Measurements from ENCODE around the gene UBA5. TPM values are rescaled to one million over a fixed set of nuclear protein-coding genes. Genes with fewer than 3 reads are reported as not detected.

The UBA5 gene
- total RNA-seq, 1 experiment from 2014 or later: 38.6 TPM

DNA sequence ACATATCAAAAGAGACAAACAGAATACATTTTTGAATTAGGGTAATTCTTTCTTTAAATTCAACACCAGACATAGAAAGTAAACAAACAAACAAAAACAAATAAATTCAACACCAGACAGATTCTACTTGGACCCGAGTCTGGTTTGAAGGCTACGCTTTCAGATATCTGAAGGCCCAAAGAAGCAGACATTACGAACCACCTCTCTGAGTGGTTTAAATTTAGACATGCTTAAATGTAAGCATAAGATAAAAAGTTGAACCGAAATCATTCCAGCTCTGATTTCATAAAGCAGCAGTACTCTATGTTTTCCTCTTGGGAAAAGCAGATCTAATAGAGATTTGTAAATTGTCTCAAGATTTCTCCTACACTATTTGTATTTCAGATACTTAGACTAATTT is 29.9 kb downstream of the UBA5 start:
- DNase-seq (ENCODE audit: low spot score) (no peak), ATAC-seq (no peak)
- no peaks in the 10 kb centered on the region for H3K27me3 Mint-ChIP-seq (ENCODE audit: low read depth)
- H3K9me3 Mint-ChIP-seq: no peaks in the 10 kb centered on the region
- H3K4me1 Mint-ChIP-seq: no peaks in the 10 kb centered on the region
- no peak overlapping the region for H3K4me3 Mint-ChIP-seq
- ChIA-PET CTCF (no interaction called here), POLR2A (no interaction called here)
- H3K27ac Mint-ChIP-seq: no peak overlapping the region
- TF ChIP-seq, protein P1, sequence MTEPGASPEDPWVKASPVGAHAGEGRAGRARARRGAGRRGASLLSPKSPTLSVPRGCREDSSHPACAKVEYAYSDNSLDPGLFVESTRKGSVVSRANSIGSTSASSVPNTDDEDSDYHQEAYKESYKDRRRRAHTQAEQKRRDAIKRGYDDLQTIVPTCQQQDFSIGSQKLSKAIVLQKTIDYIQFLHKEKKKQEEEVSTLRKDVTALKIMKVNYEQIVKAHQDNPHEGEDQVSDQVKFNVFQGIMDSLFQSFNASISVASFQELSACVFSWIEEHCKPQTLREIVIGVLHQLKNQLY (CRISPR knock-in tag; IDR thresholded peaks at IDR 0.05): no peak
- TF ChIP-seq, protein P2, sequence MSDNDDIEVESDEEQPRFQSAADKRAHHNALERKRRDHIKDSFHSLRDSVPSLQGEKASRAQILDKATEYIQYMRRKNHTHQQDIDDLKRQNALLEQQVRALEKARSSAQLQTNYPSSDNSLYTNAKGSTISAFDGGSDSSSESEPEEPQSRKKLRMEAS (CRISPR knock-in tag; IDR thresholded peaks at IDR 0.05): no peak
- TF ChIP-seq SMAD4 (CRISPR knock-in tag; IDR thresholded peaks at IDR 0.05) (no peak), ELF4 (CRISPR knock-in tag; IDR thresholded peaks at IDR 0.05; ENCODE audit: low read depth) (no peak), GABPB1 (CRISPR knock-in tag; IDR thresholded peaks at IDR 0.05) (no peak)
- TF ChIP-seq, protein P3, sequence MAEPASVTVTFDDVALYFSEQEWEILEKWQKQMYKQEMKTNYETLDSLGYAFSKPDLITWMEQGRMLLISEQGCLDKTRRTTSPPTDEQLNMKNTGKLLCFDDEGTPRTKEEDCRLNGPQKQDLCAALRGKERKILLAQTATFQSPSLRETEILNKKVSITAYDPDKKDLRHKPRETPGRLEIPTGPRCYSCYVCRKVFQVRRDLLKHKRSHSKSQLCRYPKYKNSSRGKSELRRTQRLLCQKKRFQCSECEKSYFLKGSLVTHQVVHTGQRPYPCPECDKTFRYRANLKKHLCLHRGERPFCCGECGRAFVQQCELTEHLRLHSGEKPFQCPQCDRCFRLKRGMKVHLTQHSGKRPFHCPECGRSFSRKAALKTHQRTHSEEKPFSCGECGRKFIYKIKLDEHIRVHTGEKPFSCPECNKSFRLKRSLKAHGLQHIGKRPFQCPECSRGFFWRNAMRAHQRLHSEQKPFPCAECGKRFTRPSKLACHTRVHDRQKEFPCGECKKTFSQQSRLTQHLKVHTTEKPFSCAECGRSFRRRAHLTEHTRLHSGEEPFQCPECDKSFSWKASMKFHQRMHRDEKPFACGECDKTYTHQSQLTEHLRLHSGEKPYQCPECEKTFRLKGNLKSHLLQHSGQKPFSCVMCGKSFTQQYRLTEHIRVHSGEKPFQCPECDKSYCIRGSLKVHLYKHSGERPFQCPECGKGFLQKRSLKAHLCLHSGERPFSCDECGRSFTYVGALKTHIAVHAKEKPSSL (CRISPR knock-in tag; conservative IDR thresholded peaks at IDR 0.05): no peak
- TF ChIP-seq, protein P4, sequence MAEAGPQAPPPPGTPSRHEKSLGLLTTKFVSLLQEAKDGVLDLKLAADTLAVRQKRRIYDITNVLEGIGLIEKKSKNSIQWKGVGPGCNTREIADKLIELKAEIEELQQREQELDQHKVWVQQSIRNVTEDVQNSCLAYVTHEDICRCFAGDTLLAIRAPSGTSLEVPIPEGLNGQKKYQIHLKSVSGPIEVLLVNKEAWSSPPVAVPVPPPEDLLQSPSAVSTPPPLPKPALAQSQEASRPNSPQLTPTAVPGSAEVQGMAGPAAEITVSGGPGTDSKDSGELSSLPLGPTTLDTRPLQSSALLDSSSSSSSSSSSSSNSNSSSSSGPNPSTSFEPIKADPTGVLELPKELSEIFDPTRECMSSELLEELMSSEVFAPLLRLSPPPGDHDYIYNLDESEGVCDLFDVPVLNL (CRISPR knock-in tag; IDR thresholded peaks at IDR 0.05; ENCODE audit: borderline replicate concordance, low read depth): no peak
- H3K36me3 Mint-ChIP-seq: peaks cover 32% of the 10 kb centered on the region

DNA sequence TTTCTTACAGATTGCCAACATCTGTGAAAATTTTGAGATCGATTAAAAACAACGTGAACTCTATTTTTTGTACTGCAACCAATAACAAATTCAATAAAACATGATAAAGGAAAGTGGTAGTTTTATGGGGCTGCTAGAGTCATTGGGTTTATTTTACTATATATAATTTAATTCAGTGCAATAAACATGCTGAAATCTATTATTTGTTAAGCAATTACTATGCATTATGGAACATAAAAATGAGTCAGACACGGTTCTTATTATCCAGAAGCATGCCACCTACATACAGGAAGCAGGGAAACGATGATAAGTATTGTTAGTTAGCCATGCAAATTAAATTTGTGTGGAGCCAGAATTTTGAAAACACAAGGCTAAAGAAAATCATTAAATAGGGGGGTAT is 34.9 kb downstream of the UBA5 start:
- CTCF ChIA-PET: no interaction called here

More for the DNA sequence above, 34.9 kb downstream of the UBA5 start:
- POLR2A ChIA-PET: no interaction called here
- no peaks in the 10 kb centered on the region for H3K9me3 Mint-ChIP-seq
- TF ChIP-seq GABPB1 (CRISPR knock-in tag; IDR thresholded peaks at IDR 0.05) (no peak), ZNF416 (CRISPR knock-in tag; IDR thresholded peaks at IDR 0.05) (no peak), SMAD4 (CRISPR knock-in tag; IDR thresholded peaks at IDR 0.05) (no peak), HMGA2 (CRISPR knock-in tag; IDR thresholded peaks at IDR 0.05) (no peak), ZNF396 (CRISPR knock-in tag; IDR thresholded peaks at IDR 0.05; ENCODE audit: borderline replicate concordance) (no peak), ATF1 (CRISPR knock-in tag; IDR thresholded peaks at IDR 0.05) (no peak), ETV6 (CRISPR knock-in tag; IDR thresholded peaks at IDR 0.05) (no peak), ZBTB21 (CRISPR knock-in tag; IDR thresholded peaks at IDR 0.05; ENCODE audit: borderline replicate concordance) (no peak)
- TF ChIP-seq, protein P5, sequence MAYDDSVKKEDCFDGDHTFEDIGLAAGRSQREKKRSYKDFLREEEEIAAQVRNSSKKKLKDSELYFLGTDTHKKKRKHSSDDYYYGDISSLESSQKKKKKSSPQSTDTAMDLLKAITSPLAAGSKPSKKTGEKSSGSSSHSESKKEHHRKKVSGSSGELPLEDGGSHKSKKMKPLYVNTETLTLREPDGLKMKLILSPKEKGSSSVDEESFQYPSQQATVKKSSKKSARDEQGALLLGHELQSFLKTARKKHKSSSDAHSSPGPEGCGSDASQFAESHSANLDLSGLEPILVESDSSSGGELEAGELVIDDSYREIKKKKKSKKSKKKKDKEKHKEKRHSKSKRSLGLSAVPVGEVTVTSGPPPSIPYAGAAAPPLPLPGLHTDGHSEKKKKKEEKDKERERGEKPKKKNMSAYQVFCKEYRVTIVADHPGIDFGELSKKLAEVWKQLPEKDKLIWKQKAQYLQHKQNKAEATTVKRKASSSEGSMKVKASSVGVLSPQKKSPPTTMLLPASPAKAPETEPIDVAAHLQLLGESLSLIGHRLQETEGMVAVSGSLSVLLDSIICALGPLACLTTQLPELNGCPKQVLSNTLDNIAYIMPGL (CRISPR knock-in tag; IDR thresholded peaks at IDR 0.05): no peak
- TF ChIP-seq, protein P6, sequence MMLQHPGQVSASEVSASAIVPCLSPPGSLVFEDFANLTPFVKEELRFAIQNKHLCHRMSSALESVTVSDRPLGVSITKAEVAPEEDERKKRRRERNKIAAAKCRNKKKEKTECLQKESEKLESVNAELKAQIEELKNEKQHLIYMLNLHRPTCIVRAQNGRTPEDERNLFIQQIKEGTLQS (CRISPR knock-in tag; conservative IDR thresholded peaks at IDR 0.05): no peak
- TF ChIP-seq, protein P7, sequence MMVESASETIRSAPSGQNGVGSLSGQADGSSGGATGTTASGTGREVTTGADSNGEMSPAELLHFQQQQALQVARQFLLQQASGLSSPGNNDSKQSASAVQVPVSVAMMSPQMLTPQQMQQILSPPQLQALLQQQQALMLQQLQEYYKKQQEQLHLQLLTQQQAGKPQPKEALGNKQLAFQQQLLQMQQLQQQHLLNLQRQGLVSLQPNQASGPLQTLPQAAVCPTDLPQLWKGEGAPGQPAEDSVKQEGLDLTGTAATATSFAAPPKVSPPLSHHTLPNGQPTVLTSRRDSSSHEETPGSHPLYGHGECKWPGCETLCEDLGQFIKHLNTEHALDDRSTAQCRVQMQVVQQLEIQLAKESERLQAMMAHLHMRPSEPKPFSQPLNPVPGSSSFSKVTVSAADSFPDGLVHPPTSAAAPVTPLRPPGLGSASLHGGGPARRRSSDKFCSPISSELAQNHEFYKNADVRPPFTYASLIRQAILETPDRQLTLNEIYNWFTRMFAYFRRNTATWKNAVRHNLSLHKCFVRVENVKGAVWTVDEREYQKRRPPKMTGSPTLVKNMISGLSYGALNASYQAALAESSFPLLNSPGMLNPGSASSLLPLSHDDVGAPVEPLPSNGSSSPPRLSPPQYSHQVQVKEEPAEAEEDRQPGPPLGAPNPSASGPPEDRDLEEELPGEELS (CRISPR knock-in tag; IDR thresholded peaks at IDR 0.05): no peak
- TF ChIP-seq, protein P8, sequence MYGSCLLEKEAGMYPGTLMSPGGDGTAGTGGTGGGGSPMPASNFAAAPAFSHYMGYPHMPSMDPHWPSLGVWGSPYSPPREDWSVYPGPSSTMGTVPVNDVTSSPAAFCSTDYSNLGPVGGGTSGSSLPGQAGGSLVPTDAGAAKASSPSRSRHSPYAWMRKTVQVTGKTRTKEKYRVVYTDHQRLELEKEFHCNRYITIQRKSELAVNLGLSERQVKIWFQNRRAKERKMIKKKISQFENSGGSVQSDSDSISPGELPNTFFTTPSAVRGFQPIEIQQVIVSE (CRISPR knock-in tag; IDR thresholded peaks at IDR 0.05; ENCODE audit: borderline replicate concordance): no peak
- no peak overlapping the region for H3K27ac Mint-ChIP-seq
- ATAC-seq: no peak
- DNase-seq (ENCODE audit: low spot score): no peak
- no peak overlapping the region for H3K4me3 Mint-ChIP-seq
- H3K4me1 Mint-ChIP-seq: no peaks in the 10 kb centered on the region
- no peaks in the 10 kb centered on the region for H3K27me3 Mint-ChIP-seq (ENCODE audit: low read depth)
- peaks cover 26% of the 10 kb centered on the region for H3K36me3 Mint-ChIP-seq

Measured in WTC11 (cell line).